Measurements from ENCODE around the gene MOB3B. TPM values are rescaled to one million over a fixed set of nuclear protein-coding genes. Genes with fewer than 3 reads are reported as not detected.

The MOB3B gene
- total RNA-seq, 2 experiments from 2014 or later: 0.34 to 0.38 TPM

- CTCF ChIA-PET: interaction anchor here (3.8 kb wide), 1 partner anchor 34 kb away, joined by 13 read pairs; the partner anchor contains the start of gene MOB3B
- POLR2A ChIA-PET: no interaction called here
- Mint-ChIP-seq H3K4me3 (no peak overlapping the region), H3K36me3 (peaks cover 21% of the 10 kb centered on the region), H3K27me3 (no peaks in the 10 kb centered on the region), H3K27ac (no peak overlapping the region), H3K4me1 (ENCODE audit: low read depth) (peaks cover 9% of the 10 kb centered on the region), H3K9me3 (no peaks in the 10 kb centered on the region)
- intact Hi-C loops (cut with micrococcal nuclease): no loop called here
- no peak for DNase-seq
Measured at GRCh38 chr9:27563738-27564430, 34.3 kb upstream of the MOB3B start.

- Mint-ChIP-seq H3K27ac (no peak overlapping the region), H3K27me3 (no peaks in the 10 kb centered on the region), H3K4me3 (no peak overlapping the region), H3K4me1 (ENCODE audit: low read depth) (peaks cover 9% of the 10 kb centered on the region), H3K36me3 (peaks cover 19% of the 10 kb centered on the region), H3K9me3 (no peaks in the 10 kb centered on the region)
- ChIA-PET CTCF (interaction anchor here (3.8 kb wide), 1 partner anchor 32 kb away, joined by 13 read pairs; the partner anchor contains the start of gene MOB3B), POLR2A (interaction anchor here (0.7 kb wide), 1 partner anchor 11 kb away, joined by 3 read pairs; no protein-coding TSS in a partner anchor)
- intact Hi-C loops (cut with micrococcal nuclease): no loop called here
- no peak for DNase-seq
Measured at GRCh38 chr9:27561685-27562084, 32.1 kb upstream of the MOB3B start.

- no peaks in the 10 kb centered on the region for H3K27me3 Mint-ChIP-seq
- H3K9me3 Mint-ChIP-seq: no peaks in the 10 kb centered on the region
- peaks cover 4% of the 10 kb centered on the region for H3K4me1 Mint-ChIP-seq (ENCODE audit: low read depth)
- no peak overlapping the region for H3K27ac Mint-ChIP-seq
- no peak overlapping the region for H3K4me3 Mint-ChIP-seq
- intact Hi-C loops (cut with micrococcal nuclease): no loop called here
- ChIA-PET CTCF (interaction anchor here (0.6 kb wide), 1 partner anchor 227 kb away, joined by 3 read pairs; no protein-coding TSS in a partner anchor), POLR2A (interaction anchor here (1.0 kb wide), 1 partner anchor 13 kb away, joined by 4 read pairs; the partner anchor contains the start of gene C9orf72)
- DNase-seq: no peak
- H3K36me3 Mint-ChIP-seq: peaks cover 17% of the 10 kb centered on the region
Measured at GRCh38 chr9:27560457-27560856, 30.8 kb upstream of the MOB3B start.

DNA sequence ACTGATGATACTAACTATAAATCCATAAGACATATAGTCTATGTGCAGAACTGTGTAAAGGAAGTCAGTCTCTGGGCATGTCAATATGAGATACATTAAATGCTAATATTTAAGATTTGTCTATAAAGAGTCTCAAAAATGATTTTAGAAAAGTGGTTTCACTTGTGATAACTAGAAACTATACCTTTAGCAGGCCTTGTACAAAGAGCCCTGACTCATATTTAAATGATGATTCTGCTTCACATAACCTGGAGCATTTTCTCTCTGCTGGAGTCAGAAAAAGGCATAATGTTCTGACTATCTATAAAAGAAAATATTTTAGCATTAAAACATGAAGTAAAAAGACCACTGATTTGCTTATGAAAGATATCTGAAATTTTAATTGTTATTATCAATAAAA lies 28.7 kb upstream of the MOB3B start:
- H3K27me3 Mint-ChIP-seq: no peaks in the 10 kb centered on the region

DNA sequence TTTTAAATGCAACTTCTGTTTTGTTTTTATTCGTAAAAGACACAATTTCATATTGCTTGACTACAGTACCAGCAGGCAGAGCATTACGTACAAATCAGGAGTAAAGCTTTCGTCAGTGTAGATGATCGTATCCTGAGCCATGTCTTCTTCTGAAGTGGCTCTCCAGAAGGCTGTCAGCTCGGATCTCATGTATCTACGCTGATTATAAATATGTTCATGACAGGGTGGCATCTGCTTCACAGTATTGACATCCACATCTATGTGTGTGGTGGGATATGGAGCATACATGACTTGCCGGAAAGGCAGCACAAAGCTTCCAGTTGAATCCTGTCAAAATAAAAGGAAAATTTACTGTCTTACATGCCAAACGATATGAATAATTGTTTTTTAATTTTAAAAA lies 26.9 kb upstream of the MOB3B start:
- DNase-seq: no peak
- intact Hi-C loops (cut with micrococcal nuclease): no loop called here
- POLR2A ChIA-PET: no interaction called here
- Mint-ChIP-seq H3K4me1 (ENCODE audit: low read depth) (no peaks in the 10 kb centered on the region), H3K36me3 (peaks cover 21% of the 10 kb centered on the region), H3K9me3 (no peaks in the 10 kb centered on the region), H3K27me3 (no peaks in the 10 kb centered on the region), H3K27ac (no peak overlapping the region), H3K4me3 (no peak overlapping the region)
- CTCF ChIA-PET: interaction anchor here (0.6 kb wide), 1 partner anchor 333 kb away, joined by 4 read pairs; no protein-coding TSS in a partner anchor

More for the DNA sequence above, 28.7 kb upstream of the MOB3B start:
- intact Hi-C loops (cut with micrococcal nuclease): no loop called here
- no peak overlapping the region for H3K27ac Mint-ChIP-seq
- peaks cover 3% of the 10 kb centered on the region for H3K4me1 Mint-ChIP-seq (ENCODE audit: low read depth)
- H3K36me3 Mint-ChIP-seq: peaks cover 18% of the 10 kb centered on the region
- H3K4me3 Mint-ChIP-seq: no peak overlapping the region
- ChIA-PET CTCF (interaction anchor here (1.6 kb wide), 1 partner anchor 29 kb away, joined by 7 read pairs; the partner anchor contains the start of gene MOB3B), POLR2A (no interaction called here)
- no peaks in the 10 kb centered on the region for H3K9me3 Mint-ChIP-seq
- no peak for DNase-seq

GRCh38 chr9:27554712-27555111 lies 25.1 kb upstream of the MOB3B start:
- H3K27ac Mint-ChIP-seq: no peak overlapping the region
- no peaks in the 10 kb centered on the region for H3K9me3 Mint-ChIP-seq
- H3K36me3 Mint-ChIP-seq: peaks cover 21% of the 10 kb centered on the region
- no peak overlapping the region for H3K4me3 Mint-ChIP-seq
- H3K4me1 Mint-ChIP-seq (ENCODE audit: low read depth): no peaks in the 10 kb centered on the region
- intact Hi-C loops (cut with micrococcal nuclease): no loop called here
- no peaks in the 10 kb centered on the region for H3K27me3 Mint-ChIP-seq
- no peak for DNase-seq
- ChIA-PET CTCF (no interaction called here), POLR2A (no interaction called here)

DNA sequence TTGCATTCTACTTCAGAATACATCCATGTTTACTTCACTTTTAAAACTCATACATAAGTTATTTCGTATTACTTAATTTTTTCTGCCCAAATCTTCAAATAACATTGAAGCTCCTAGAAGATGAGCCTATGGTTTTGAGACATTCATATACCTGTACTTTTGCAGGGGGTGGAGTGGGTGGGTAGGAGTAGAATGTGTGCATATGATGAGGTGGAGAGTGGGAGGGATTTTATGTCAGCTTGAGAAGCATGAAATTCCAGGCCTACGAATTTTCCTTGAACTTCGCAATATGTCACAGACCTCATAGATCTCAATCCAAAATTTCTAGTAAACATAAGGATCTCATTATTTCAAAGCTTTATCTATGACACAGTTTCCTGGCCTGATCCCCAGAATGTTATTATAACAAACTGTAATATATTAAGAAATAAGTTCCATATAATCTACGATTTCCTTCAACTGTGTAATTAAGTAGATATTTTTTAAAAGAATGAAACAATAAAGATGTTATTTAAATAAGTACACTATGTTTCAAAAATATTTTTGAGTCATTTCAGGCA lies 19.7 kb upstream of the MOB3B start:
- intact Hi-C loops (cut with micrococcal nuclease): no loop called here
- DNase-seq: no peak
- CTCF ChIA-PET: interaction anchor here (1.4 to 2.8 kb wide), 3 partner anchors 10 to 216 kb away, joined by 3 to 14 read pairs (median 4); no protein-coding TSS in a partner anchor
- H3K9me3 Mint-ChIP-seq: no peaks in the 10 kb centered on the region
- H3K4me1 Mint-ChIP-seq (ENCODE audit: low read depth): no peaks in the 10 kb centered on the region
- H3K4me3 Mint-ChIP-seq: no peak overlapping the region
- no peak overlapping the region for H3K27ac Mint-ChIP-seq
- POLR2A ChIA-PET: no interaction called here
- H3K27me3 Mint-ChIP-seq: no peaks in the 10 kb centered on the region
- H3K36me3 Mint-ChIP-seq: peaks cover 18% of the 10 kb centered on the region

- POLR2A ChIA-PET: no interaction called here
Measured at GRCh38 chr9:27548055-27548741, 18.6 kb upstream of the MOB3B start.

DNA sequence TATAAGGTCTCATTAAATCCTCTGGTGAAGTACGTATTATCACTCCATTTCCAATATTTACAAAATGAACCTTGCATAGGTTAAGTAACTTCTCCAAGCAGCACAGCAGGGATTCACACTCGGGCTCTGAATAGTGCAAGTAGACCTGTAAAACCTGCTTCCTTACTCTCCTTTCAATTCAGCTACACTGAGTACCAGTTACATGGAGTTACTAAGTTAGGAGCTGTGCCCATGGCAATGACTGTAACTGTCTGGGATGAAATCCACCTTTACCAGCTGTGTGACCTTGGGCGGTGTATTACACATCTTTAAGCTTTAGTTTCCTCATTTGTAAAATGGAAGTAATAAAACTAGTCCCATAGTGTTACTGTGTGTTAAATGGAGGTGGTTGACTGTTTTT lies 15.9 kb upstream of the MOB3B start:
- ChIA-PET POLR2A (no interaction called here), CTCF (interaction anchor here (0.6 to 2.1 kb wide), 2 partner anchors 13 to 212 kb away, joined by 3 to 13 read pairs; no protein-coding TSS in a partner anchor)
- Mint-ChIP-seq H3K4me1 (ENCODE audit: low read depth) (no peaks in the 10 kb centered on the region), H3K4me3 (no peak overlapping the region), H3K9me3 (no peaks in the 10 kb centered on the region), H3K36me3 (peaks cover 11% of the 10 kb centered on the region), H3K27ac (no peak overlapping the region), H3K27me3 (no peaks in the 10 kb centered on the region)
- intact Hi-C loops (cut with micrococcal nuclease): no loop called here
- DNase-seq: no peak

More at GRCh38 chr9:27548055-27548741, 18.6 kb upstream of the MOB3B start:
- Mint-ChIP-seq H3K27me3 (no peaks in the 10 kb centered on the region), H3K9me3 (no peaks in the 10 kb centered on the region), H3K4me3 (no peak overlapping the region), H3K36me3 (peaks cover 15% of the 10 kb centered on the region), H3K27ac (no peak overlapping the region), H3K4me1 (ENCODE audit: low read depth) (no peaks in the 10 kb centered on the region)
- no peak for DNase-seq
- CTCF ChIA-PET: interaction anchor here (0.7 to 2.8 kb wide), 5 partner anchors 9 to 215 kb away, joined by 3 to 14 read pairs (median 4); no protein-coding TSS in a partner anchor
- intact Hi-C loops (cut with micrococcal nuclease): loop anchor here (1.0 kb wide), 1 partner anchor 215 kb away; no protein-coding TSS in a partner anchor

GRCh38 chr9:27542508-27542907 lies 12.9 kb upstream of the MOB3B start:
- intact Hi-C loops (cut with micrococcal nuclease): no loop called here
- CTCF ChIA-PET: interaction anchor here (0.6 to 0.7 kb wide), 2 partner anchors 13 kb away, joined by 3 read pairs; partner anchors contain the start of gene MOB3B
- Mint-ChIP-seq H3K9me3 (no peaks in the 10 kb centered on the region), H3K4me1 (ENCODE audit: low read depth) (no peaks in the 10 kb centered on the region), H3K27ac (no peak overlapping the region), H3K36me3 (peaks cover 8% of the 10 kb centered on the region), H3K4me3 (no peak overlapping the region), H3K27me3 (no peaks in the 10 kb centered on the region)
- DNase-seq: no peak
- POLR2A ChIA-PET: no interaction called here

GRCh38 chr9:27541740-27542139 lies 12.1 kb upstream of the MOB3B start:
- no peaks in the 10 kb centered on the region for H3K4me1 Mint-ChIP-seq (ENCODE audit: low read depth)
- H3K9me3 Mint-ChIP-seq: no peaks in the 10 kb centered on the region
- CTCF ChIA-PET: no interaction called here
- POLR2A ChIA-PET: no interaction called here
- no peaks in the 10 kb centered on the region for H3K27me3 Mint-ChIP-seq
- no peak for DNase-seq
- peaks cover 8% of the 10 kb centered on the region for H3K36me3 Mint-ChIP-seq
- intact Hi-C loops (cut with micrococcal nuclease): no loop called here
- no peak overlapping the region for H3K27ac Mint-ChIP-seq
- no peak overlapping the region for H3K4me3 Mint-ChIP-seq

GRCh38 chr9:27540502-27540901 lies 10.9 kb upstream of the MOB3B start:
- CTCF ChIA-PET: interaction anchor here (1.7 kb wide), 1 partner anchor 9 kb away, joined by 3 read pairs; no protein-coding TSS in a partner anchor
- no peaks in the 10 kb centered on the region for H3K4me1 Mint-ChIP-seq (ENCODE audit: low read depth)
- H3K9me3 Mint-ChIP-seq: no peaks in the 10 kb centered on the region
- POLR2A ChIA-PET: no interaction called here
- intact Hi-C loops (cut with micrococcal nuclease): no loop called here
- H3K4me3 Mint-ChIP-seq: no peak overlapping the region
- peaks cover 7% of the 10 kb centered on the region for H3K36me3 Mint-ChIP-seq
- no peak for DNase-seq
- no peak overlapping the region for H3K27ac Mint-ChIP-seq
- H3K27me3 Mint-ChIP-seq: no peaks in the 10 kb centered on the region

Data from activated CD4-positive, alpha-beta memory T cell treated with anti-CD3 and anti-CD28 coated beads for 36 hours (primary cell).